ENCODE measurements around the gene TREML1.
"Not testable (repeated sequence)": the region's sequence is repeated elsewhere in the genome, so short reads cannot be mapped to it uniquely, and the experiment has no call there.

TREML1 gene

GRCh38 chr6:41147917-41148316, 6.2 kb downstream of the TREML1 start:
- DNase-seq (ENCODE audit: low read depth in 2 of 2), result no peak

- no peak for DNase-seq (ENCODE audit: low read depth in 2 of 2)
These were observed 17.2 kb downstream of the TREML1 start for GRCh38 chr6:41136911-41137310.

GRCh38 chr6:41135062-41135832, 18.9 kb downstream of the TREML1 start:
- DNase-seq (ENCODE audit: low read depth in 2 of 2), result no peak

GRCh38 chr6:41132254-41132653, 21.9 kb downstream of the TREML1 start:
- no peak for DNase-seq (ENCODE audit: low read depth in 2 of 2)

DNA sequence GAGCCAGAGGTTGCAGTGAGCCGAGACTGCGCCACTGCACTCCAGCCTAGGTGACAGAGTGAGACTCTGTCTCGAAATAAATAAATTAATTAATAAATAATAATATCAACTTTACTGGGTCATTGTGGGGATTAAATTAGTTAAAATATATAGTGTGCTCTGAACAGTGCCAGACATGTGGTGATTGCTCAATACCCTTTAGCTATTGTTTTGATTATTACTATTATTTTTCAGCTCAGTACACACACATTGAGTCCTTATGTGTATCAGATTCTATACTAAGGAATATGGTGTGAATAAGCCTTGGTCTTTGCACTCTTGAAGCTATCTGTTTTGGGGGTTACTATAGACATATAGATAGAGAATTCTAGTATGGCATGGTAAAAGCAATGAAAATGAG, 28.9 kb downstream of the TREML1 start:
- no peak for DNase-seq (ENCODE audit: low read depth in 2 of 2)

DNA sequence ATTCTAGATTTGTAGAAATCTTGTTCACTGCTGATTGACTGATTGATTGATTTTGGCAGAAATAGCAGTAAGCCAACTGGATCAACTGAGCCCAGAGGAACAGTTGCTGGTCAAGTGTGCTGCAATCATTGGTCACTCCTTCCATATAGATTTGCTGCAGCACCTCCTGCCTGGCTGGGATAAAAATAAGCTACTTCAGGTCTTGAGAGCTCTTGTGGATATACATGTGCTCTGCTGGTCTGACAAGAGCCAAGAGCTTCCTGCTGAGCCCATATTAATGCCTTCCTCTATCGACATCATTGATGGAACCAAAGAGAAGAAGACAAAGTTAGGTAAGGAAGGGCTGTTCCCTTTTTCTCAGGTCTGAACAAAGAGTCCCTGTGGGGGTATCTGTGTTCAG, 31.2 kb downstream of the TREML1 start:
- no peak for DNase-seq (ENCODE audit: low read depth in 2 of 2)

DNA sequence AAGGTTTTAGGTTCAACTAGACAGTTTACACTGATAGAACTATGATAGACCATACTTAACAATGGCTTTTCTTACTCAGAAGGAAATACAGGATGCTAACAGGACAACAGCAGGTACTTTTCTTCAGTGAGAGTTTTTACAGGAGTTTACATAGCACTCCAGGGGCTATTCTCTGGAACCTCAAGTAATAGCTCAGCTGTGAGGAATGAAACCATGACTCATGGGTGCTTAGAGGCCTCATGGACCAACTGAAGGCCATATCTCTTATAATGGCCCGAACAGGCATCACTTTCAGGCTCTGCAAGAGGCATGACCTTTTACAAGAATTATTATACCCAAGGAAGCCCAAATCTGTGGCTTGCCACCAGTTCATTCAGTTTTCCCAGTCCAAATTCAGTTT, 31.8 kb downstream of the TREML1 start:
- no peak for DNase-seq (ENCODE audit: low read depth in 2 of 2)

DNA sequence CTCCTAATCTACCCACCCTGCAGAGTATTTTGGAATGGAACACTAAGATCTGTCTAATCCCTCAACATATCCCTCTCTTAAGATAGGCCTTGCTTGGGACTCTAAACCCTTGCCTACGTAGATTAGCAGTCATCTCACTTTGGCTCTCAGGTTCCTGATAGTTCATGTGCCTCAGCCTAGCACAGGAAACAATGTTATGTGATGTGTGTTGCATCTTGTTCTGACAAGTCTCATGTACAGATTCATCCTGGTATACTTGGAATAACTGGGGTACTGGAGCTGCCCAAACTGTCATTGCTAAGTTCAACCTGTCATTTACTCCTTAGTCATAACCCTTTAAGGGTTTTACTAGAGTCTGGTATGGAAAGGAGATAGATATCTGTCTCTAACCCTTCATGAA, 34.1 kb downstream of the TREML1 start:
- DNase-seq (ENCODE audit: low read depth in 2 of 2), result no peak

- DNase-seq (ENCODE audit: low read depth in 2 of 2), result no peak
These were observed 34.6 kb downstream of the TREML1 start for GRCh38 chr6:41119508-41119907.

DNA sequence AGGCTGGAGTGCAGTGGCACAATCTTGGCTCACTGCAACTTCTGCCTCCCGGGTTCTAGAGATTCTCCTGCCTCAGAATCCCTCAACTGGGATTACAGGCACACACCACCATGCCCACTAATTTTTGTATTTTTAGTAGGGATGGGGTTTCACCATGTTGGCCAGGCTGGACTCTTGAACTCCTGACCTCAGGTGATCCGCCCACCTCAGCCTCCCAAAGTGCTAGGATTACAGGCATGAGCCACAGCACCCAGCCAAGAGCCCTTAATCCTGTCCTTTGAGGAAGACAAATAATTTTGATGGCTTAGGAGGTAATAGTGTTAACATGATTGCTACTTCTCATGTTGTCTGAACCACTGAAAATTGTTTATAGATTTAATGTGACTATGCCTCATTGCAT, 39.1 kb downstream of the TREML1 start:
- DNase-seq (ENCODE audit: low read depth in 2 of 2), result not testable (repeated sequence)

GRCh38 chr6:41111017-41111416, 43.1 kb downstream of the TREML1 start:
- no peak for DNase-seq (ENCODE audit: low read depth in 2 of 2)

DNA sequence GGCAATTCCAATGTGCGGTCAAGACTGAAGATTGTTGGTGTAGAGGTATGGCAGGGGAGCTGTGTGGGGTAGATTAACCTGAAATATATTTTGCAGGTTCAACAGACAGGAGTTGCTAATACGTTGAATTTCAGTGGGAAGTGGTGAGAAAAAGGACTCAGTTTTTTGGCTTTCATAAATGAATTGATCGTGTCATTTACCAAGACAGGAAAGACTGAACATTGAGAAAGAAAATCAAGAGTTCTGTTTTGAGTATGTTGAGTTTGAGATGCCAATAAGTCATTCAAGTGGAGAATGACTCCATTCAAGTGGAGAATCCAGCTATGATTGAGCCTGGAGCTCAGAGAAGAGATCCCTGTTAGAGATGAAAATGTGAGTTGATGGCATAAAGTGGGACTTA, 50.3 kb downstream of the TREML1 start:
- DNase-seq (ENCODE audit: low read depth in 2 of 2), result no peak

- DNase-seq (ENCODE audit: low read depth in 2 of 2), result no peak
These were observed 53.3 kb downstream of the TREML1 start for GRCh38 chr6:41100871-41101287.

All from stimulated activated CD8-positive, alpha-beta memory T cell treated with anti-CD3 and anti-CD28 coated beads, Interleukin-2, amount 100 ng/mL, for 1 hour (primary cell).